Astrocyte of the spinal cord (primary cell): ENCODE data around the gene ELK4.

Source experiments
- DNase-seq: peaks from one replicate; pipeline ENCODE4 v3.0.0; 2011; ENCODE audit warnings: low read depth, low spot score
- H3K4me3 ChIP-seq: 2 replicates; pipeline ENCODE4 v1.5.1; 2011; ENCODE audit warnings: low read depth, mild to moderate bottlenecking, low read length, moderate library complexity
- in situ Hi-C: cut with HindIII; loops from 2 replicates; pipeline ENCODE4 v1.10.0; 2017; ENCODE audit warnings: low sequenced_read_pairs
- TF ChIP-seq, protein P1 (sequence below): IDR thresholded peaks from 2 replicates; pipeline ENCODE4 v1.5.1; 2012; ENCODE audit warnings: low read depth, mild to moderate bottlenecking, low read length, inconsistent platforms

Gene ELK4

DNA sequence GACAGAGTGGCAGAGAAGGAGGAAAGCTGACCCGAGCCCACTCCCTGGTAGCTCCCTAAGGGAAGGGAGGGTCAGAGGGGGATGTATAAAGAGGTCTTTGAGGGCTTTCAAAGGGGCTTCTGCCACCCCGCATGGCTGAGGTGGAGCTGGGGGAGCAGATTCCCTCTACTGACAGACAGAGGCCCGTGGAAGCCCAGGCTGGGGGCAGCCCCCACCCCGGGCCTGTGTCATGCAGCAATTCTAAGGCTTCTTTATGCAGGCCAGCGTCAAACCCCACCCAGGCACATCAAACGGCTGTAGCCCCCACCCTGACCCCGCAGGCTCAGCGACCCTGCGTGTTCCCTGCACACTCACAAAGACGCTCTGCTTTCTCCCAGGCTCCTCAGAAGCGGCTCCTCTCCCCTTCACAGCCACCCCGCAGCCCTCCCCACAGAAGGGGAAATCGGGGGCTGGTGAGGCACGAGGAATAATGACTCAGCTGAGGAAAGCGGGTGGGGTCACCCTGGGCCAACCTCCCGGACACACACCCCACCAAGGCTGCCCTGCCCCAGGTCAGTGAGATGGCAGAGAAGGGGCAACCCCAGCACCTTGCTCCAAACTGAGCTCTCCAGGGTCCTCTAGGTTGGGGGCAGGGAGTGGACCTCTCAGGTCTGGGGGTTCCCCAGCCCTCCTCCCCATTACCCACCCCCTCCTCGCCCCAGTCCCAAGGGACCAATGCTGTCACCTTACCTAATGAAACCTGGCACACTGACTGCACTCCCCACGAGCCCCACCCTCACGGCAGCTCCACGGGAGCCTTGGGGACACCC, 37.7 kb upstream of the ELK4 start:
- H3K4me3 ChIP-seq, result no peak overlapping the region
- no peak for DNase-seq
- in situ Hi-C loops, result no loop called here
- TF ChIP-seq, protein P1, sequence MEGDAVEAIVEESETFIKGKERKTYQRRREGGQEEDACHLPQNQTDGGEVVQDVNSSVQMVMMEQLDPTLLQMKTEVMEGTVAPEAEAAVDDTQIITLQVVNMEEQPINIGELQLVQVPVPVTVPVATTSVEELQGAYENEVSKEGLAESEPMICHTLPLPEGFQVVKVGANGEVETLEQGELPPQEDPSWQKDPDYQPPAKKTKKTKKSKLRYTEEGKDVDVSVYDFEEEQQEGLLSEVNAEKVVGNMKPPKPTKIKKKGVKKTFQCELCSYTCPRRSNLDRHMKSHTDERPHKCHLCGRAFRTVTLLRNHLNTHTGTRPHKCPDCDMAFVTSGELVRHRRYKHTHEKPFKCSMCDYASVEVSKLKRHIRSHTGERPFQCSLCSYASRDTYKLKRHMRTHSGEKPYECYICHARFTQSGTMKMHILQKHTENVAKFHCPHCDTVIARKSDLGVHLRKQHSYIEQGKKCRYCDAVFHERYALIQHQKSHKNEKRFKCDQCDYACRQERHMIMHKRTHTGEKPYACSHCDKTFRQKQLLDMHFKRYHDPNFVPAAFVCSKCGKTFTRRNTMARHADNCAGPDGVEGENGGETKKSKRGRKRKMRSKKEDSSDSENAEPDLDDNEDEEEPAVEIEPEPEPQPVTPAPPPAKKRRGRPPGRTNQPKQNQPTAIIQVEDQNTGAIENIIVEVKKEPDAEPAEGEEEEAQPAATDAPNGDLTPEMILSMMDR, result no peak

DNA sequence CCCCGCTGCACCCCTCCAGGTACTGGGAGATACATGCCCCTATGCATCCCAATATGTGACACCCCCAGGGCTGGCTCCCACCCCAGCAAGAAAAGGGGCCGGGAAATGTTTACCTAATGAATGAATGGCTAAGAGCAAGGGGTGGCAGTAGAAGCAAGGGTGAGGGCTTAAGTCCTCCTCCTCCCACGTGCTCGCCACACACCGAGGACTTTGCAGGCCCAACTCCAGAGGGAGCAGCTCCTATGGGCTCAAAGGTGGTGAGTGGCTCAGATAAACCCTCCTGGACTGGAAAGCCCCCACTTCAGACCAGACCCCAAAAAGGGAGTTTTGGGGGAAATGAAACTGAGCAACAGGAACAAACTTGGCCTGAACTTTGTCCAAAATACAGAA, 37.1 kb upstream of the ELK4 start:
- H3K4me3 ChIP-seq, result no peak overlapping the region
- in situ Hi-C loops, result no loop called here
- DNase-seq, result no peak
- TF ChIP-seq, protein P1, result no peak

DNA sequence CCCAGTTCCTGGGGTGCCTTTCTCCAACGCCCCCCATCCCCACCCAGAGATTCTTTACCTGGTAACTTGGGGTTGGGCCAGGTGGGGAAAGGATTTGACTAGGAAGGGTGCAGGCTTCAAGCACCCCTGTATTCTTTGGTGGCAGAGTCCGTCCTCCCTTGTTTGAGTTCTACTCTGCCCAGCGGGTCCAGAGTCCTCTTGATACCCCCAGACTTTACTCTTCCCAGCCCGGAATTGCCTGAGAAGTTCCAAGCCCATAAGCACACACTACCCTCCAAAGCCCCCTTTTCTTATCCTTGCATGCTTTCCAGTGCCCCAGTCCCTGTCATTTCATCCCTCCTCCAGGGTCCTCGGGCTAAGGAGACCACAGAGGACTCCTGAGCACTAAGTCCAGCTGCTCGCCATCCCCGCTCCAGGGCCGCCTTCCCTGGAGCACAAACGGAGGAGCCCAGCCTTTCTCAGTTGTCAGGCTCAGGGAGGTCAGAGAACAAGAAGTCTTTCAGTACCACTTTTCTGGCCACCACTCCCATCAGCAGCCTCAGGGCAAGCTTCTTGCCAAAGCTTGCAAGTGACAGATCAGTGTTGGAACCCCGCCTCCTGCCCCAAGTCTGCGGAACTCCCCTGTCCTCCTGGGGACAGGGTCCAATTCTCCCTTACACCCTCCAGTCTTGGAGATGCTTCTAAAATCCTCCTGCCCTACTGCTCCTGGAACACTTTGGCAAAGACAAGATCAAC, 36.3 kb upstream of the ELK4 start:
- TF ChIP-seq, protein P1, result no peak
- in situ Hi-C loops, result no loop called here
- no peak for DNase-seq
- no peak overlapping the region for H3K4me3 ChIP-seq

DNA sequence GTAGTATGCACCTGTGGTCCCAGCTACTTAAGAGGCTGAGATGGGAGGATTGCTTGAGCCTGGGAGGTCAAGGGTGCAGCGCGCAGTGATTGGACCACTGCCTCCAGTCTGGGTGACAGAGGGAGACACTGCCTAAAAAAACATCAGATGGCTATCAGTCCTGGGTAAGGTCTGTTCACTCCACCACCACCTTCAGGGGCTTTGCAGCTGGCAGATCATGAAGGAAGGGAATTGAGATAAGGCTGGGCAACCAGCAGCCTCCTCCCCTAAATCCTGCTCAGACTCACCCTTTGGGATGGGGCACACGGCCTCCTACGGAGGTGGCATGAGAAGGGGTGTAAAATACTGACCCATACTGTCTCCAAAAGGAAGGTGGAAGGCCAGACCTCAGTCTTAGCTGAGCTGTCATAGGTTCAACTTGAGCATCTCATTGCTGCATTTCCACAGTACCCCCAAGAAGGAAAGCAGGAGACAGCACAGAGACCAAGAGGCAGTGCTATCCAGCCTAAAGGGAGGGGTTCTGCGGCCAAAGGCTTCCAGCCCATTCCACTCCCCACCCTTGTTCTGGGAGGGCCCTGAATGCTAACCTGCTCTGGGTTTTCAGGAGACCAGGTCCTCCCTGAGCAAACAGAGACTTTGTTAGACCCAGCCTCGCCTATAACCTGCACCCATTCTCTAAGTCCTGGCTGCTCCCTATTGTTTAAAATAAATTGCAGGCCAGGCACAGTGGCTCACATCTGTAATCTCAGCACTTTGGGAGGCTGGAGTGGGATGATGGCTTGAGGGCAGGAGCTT, 34.8 kb upstream of the ELK4 start:
- no peak for DNase-seq
- H3K4me3 ChIP-seq, result no peak overlapping the region
- TF ChIP-seq, protein P1, result no peak
- in situ Hi-C loops, result no loop called here

DNA sequence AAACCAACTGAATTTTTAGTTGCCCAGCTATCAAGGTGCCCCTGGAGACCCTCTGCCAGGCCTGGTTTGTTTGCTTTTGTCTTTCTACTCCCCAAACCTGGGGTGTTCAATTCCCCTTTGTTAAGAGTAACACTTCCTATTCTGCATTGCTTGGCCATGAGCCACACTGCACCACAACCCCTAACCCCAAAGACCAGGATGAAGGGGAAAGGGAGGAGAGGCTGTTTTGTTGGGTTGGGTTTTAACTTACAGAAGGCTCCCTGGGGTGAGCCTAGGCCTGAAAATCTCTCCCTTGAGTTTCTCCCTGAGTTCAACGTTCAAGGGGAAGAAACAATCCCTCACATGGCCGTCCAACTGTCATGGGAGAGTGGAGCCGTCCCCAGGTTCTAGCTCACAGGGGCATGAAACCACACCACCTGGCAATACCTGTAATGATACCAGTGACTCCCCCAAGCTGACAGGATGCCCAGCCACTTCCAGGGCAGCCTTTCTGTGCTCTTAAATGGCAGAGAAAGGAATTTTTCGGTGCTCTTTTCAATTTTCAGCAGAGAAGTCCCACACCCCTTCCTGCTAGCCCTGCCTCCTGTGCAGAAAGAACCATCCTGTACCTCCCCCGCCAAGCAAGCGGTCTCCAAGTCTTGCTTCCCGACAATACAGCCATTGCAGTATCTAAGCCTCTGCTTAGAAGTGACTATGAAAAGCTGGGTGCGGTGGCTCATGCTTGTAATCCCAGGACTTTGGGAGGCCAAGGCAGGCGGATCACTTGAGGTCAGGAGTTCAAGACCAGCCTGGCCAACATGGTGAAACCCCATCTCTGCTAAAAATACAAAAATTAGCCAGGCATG, 33.6 kb upstream of the ELK4 start:
- no peak overlapping the region for H3K4me3 ChIP-seq
- in situ Hi-C loops, result no loop called here
- TF ChIP-seq, protein P1, result no peak
- no peak for DNase-seq

DNA sequence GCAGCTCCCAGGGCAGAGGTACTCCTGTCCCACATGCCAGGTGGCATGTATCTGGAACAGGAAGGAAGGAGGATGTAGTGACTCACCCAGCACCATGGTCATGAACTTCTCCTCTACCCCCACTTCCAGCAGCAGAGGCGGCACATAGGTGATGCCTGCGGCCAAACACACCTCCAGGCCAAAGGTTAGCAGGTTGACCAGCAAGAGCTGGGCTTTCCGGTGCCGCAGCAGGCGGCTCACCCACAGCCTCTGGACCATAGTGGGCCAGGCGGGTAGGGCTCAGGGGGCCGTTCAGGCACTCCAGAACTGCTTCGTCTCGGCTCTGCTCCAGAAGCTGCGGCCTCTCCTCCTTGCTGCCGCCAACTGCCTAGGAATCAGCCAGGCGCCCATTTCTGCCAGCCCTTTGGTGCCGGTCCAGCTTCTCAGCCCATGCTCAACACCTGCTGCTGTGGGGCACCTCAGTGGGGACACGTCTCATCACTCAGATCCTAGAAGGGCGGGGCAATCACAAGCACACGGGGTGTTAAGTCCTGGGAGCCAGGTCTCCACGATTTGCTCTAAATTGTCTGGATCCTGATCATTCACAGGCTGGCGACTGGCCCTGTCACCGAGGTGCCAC, 32.7 kb upstream of the ELK4 start:
- no peak overlapping the region for H3K4me3 ChIP-seq
- TF ChIP-seq, protein P1, result no peak
- no peak for DNase-seq
- in situ Hi-C loops, result no loop called here
